SK-N-SH treated with all-trans-retinoic acid at 6 μM for 48 hours (cell line): ENCODE measurements around the gene SCN4A.

ENCODE experiments used
- ESRRG ChIP-seq: fragments of 250-450 bp; sonication (Bioruptor Pico); IDR thresholded peaks from 2 replicates; pipeline ENCODE4 v1.6.1; 2021; ENCODE audit warnings: mild to moderate bottlenecking
- GLIS3 ChIP-seq: fragments of 250-450 bp; sonication (Bioruptor Pico); IDR thresholded peaks from 2 replicates; pipeline ENCODE4 v1.5.0; 2020; ENCODE audit warnings: mild to moderate bottlenecking, moderate library complexity

GRCh38 chr17:63911657-63912100, 61.0 kb downstream of the SCN4A start:
- TF ChIP-seq GLIS3 (CRISPR knock-in tag) (no peak), ESRRG (CRISPR knock-in tag) (no peak)
